Stimulated activated naive CD4-positive, alpha-beta T cell (primary cell): ENCODE results near the gene TFAP2D.

ENCODE experiments used
- DNase-seq, 6 experiments: peaks; one replicate each; lab custom pipeline; 2025; lab: John Stamatoyannopoulos, UW

TFAP2D gene

GRCh38 chr6:50819466-50819903, 106.2 kb downstream of the TFAP2D start:
- no peak for DNase-seq

GRCh38 chr6:50819904-50820868, 106.9 kb downstream of the TFAP2D start:
- DNase-seq, result no peak

GRCh38 chr6:50820869-50821264, 107.5 kb downstream of the TFAP2D start:
- DNase-seq, result no peak

GRCh38 chr6:50821441-50822077, 108.2 kb downstream of the TFAP2D start:
- DNase-seq, result no peak

- no peak for DNase-seq
Measured at GRCh38 chr6:50822078-50822476, 108.8 kb downstream of the TFAP2D start.
